HG03354 (cell line): ENCODE results near the gene SPATA20.

Experiments
- ATAC-seq: cut with Tn5 transposase; IDR thresholded peaks from one replicate; pipeline ENCODE4 v1.9.1; 2021; ENCODE audit warnings: mild to moderate bottlenecking; ENCODE audit not compliant: unreplicated experiment, poor library complexity, severe bottlenecking

Gene SPATA20

GRCh38 chr17:50519141-50519834 lies 27.7 kb upstream of the SPATA20 start:
- no peak for ATAC-seq

GRCh38 chr17:50520483-50520882 lies 26.5 kb upstream of the SPATA20 start:
- ATAC-seq: no peak

DNA sequence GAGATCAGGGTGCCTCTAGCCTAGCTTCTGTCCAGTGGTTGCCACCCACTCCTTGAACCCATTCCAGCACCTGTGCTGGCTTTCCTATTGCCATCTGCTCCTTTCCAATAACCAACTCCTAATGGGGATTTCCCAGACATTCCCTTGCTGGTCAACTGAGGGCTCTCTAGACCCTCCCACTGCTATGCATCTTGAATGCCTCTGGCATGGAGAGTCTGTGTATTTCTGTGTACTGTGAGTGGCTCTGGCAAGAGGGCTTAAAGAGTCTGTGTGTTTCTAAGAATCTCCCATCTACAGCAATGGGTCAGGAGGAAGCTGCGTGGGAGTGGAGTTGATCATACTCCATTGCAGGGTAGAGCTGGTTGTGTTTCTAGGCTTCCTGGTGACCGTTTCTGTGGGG lies 25.5 kb upstream of the SPATA20 start:
- ATAC-seq: no peak

DNA sequence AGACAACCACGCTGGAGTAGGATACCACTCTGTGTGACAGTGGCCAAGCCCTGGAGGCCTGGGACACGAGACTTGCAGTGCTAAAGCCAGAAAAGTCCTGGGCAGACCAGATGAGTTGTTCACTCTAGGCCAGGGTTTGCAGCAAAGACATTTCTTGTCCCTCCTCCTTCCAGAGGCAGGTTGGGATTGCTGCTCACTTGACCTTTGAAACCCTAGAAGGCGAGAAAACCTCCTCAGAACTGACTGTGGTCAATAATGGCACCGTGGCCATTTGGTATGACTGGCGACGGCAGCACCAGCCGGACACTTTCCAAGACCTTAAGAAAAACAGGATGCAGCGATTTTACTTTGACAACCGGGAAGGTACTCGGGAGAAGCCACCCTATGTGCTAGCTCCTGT lies 24.2 kb upstream of the SPATA20 start:
- no peak for ATAC-seq

GRCh38 chr17:50523208-50523607 lies 23.8 kb upstream of the SPATA20 start:
- no peak for ATAC-seq

DNA sequence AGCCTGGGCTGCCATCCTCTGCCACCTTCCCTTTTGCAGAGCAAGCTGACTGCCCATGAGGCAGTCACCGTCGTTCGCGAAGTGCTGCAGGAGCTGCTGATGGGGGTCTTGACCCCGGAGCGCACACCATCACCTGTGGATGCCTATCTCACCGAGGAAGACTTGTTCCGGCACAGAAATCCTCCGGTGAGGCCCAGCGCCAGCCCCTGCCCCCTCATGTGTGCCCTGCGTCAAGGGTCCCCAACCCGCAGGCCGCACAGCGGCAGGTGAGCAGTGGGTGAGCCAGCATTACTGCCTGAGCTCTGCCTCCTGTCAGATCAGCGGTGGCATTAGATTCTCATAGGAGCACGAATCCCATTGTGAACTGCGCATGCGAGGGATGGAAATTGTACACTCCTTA lies 22.1 kb upstream of the SPATA20 start:
- ATAC-seq: no peak

DNA sequence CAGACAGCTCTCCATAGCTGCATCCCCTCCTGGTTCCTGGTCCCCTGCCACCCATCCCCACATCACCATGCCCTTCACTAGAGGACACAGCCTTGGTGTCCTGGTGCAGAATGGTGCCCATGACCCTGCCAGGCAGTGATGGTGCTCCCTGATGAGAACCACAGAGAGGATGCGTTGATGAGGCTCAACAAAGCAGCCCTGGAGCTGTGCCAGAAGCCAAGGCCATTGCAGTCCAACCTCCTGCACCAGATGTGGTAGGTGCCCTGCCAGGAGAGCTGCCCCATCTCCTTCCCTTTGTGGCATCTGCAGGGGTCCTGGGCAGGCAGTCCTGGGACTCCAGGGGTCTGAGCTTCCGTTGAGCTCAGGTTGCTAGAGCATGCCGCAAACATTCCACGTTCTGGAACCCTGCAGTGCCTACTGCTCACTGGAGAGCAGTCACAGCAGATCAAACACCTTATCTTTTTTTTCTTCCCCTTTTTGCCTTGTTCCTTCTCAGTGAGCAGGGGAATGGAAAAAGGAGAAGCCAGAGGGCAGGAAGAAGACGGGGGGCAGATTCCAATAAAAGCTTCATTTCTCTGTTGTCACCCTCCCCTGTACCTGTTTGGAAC lies 19.7 kb upstream of the SPATA20 start:
- ATAC-seq: no peak

DNA sequence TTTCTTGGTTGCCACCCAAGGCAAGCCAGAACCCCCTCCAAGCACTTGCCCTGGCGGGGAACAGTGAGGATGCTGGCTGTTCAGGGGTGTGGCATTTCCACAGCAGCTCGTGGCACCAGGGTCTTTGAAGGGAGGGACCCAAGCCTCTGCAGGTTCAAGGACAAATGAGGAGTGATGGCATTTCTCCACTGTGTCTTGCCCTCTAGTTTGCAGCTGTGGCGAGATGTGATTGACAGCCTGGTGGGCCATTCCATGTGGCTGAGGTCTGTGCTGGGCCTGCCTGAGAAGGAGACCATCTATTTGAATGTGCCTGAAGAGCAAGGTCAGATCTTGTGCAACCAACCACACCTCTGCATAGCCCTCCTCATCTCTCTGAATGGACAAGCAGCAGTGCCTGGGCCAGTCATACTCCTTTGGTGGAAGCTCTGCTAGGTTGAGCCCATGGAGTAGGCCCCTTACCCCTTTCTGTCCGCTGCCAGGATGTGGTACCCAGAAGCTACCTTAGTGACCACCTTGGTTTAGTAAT lies 19.0 kb upstream of the SPATA20 start:
- no peak for ATAC-seq

GRCh38 chr17:50529849-50530248 lies 17.1 kb upstream of the SPATA20 start:
- no peak for ATAC-seq

GRCh38 chr17:50531428-50532025 lies 15.4 kb upstream of the SPATA20 start:
- ATAC-seq: no peak

GRCh38 chr17:50532452-50533024 lies 14.4 kb upstream of the SPATA20 start, which contains the start of gene EPN3:
TSS of gene EPN3 (plus strand) at chr17:50532735. CDS start at chr17:50536557, 3,822 bp downstream.
- ATAC-seq: no peak

DNA sequence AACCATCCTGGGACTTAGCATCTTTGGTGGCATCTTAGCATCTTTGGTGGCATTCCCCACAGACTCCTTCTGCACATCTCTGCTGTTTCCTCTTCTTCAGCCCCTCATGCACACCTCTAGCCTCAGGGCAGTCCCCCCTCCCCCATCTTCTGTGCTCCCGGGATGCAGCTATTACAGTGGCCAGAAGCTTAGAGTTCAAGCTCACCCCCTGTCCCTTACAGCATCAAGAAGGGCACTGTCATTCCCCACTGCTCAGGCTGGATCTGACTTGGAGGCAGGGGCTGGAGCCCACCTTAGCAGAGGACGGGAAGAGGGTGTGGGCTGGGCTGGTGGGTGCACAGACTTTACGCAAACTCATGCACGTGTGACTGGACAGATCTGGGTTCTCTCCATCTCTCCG lies 13.8 kb upstream of the SPATA20 start:
- ATAC-seq: no peak

DNA sequence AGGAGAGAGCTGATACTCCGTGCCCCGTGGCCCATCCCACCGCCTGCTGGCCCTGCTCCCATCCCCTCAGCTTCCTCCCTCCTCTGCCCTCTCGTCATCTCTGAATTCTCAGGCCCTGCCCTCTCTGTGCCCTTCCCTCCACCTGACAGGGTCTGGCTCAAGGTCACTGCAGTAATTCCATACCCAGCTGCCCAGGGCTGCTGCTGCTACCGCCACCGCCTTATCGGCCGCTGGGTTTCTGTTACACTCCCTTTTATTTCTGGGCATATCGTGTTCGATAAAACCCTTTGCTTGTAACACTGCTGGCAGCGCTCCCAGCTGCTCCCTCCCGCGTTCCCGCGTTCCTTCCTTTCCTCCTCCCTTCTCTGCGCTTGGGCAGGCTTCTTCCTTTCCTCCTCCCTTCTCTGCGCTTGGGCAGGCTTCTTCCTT lies 13.2 kb upstream of the SPATA20 start:
- no peak for ATAC-seq

GRCh38 chr17:50534222-50534978 lies 12.6 kb upstream of the SPATA20 start:
- ATAC-seq: no peak

- no peak for ATAC-seq
These were observed 12.0 kb upstream of the SPATA20 start for GRCh38 chr17:50534979-50535326.

DNA sequence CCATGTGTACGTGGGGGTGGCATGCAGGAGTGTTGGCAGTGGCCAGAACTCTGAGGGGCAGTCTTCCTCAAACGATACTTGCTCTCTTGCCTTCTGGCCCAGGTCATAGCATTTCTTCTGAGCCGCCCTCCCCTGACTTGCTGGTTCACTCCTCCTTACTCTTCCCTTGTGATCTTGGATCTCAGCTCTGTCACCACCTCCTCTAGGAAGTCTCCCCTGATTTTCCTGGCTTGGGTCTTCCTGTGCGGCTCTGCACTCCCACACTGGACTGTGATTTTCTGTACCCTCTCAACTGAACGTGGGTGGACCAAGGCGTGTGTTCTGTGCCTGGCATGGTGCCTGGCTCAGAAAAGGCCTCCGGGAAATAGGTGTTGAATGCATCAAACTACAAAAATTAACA lies 11.6 kb upstream of the SPATA20 start:
- ATAC-seq: no peak

DNA sequence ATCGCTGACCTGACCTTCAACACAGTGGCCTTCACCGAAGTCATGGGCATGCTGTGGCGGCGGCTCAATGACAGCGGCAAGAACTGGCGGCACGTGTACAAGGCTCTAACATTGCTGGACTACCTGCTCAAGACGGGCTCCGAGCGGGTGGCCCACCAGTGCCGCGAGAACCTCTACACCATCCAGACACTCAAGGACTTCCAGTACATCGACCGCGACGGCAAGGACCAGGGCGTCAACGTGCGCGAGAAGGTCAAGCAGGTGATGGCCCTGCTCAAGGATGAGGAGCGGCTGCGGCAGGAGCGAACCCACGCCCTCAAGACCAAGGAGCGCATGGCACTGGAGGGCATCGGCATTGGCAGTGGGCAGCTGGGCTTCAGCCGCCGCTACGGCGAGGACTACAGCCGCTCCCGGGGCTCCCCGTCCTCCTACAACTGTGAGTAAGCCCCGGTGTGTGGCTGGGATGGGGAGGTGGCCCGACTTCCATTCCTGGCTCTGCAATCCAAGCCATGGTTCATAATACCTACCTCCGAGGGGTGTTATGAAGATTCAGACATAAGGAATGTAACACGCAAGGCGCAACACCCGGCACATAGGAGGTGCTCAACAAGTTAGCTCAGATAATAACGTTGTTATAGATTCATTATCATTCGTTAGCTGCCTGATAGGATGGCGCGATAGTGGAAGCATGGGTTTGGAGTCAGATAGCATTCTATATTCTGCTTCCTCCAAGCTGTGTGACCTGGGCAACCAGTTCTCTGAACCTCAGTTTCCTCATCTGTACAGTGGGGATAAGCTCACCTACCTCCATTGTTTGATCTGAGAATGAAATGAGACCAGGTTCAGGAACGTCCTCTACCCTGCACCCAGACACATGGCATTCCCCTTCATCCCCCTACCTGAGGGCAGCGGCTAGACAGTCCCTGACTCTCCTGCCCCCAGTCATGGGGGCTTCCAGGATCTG lies 10.0 kb upstream of the SPATA20 start:
- no peak for ATAC-seq

DNA sequence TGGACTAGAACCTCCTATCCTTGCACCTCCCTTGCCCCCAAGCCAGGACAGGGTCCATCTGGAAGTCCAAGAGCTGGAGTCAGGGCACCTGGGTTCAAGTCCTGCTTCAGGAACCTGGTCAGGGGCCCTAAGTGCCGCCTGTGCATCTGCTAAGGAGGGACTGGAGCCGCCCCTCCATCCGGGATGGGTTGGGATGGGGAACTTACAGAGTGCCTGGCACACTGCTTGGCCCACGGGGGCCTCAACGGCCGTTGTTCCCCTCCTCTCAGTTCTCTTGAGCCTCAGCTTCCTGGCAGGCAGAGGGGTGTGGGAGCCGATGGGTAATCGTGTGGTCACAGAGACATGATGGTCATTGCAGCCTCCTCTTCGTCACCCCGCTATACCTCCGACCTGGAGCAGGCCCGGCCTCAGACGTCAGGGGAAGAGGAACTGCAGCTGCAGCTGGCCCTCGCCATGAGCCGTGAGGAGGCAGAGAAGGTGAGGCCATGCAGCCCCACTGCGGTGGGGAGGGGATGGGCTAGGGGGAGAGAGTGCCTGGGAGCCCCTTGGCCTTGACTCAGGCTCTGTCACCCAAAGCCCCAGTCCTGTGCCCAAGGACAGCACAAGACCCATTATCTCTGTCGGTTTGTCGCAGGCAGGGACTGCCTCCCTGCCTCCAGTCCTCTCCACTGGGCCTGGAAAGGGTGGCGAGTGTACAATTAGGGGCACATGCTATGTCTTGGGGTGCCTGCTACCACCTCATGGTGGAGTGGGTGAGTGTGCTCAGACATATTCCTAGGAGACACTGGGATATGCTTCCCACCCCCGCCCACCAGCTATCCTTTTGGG lies 9.0 kb upstream of the SPATA20 start:
- ATAC-seq: no peak
